GM15510 (cell line): Measurements from ENCODE around the gene SLC13A3.

Source experiments
- POLR2A ChIP-seq: IDR thresholded peaks from 3 replicates; pipeline ENCODE4 v1.6.1; 2011; ENCODE audit warnings: borderline replicate concordance; ENCODE audit not compliant: insufficient read length; ENCODE audit errors: extremely low read depth

Gene SLC13A3

DNA sequence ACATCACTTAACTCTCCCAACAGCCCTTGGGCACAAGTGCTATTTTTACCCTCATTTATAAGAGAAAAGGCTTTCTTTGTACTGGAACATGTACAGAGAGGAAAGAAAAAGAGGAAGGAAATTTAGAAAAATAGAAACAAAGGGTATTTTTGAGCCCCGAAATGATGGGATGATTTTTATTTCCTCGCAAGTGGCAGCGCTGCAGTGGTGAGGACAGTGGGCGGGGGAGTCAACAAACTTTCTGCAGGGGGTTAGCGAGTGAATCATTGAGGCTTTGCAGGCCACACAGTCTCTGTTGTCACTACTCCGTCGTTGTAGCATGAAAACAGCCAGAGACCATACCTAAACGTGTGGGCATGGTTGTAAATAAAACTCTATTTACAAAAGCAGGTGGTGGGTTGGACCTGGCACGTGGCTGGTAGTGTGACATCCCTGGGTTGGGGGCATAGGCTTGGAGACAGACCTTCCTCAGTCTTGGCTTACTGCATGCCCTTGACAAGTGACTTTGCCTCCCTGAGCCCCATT, 75.3 kb downstream of the SLC13A3 start:
- TF ChIP-seq POLR2A: no peak

DNA sequence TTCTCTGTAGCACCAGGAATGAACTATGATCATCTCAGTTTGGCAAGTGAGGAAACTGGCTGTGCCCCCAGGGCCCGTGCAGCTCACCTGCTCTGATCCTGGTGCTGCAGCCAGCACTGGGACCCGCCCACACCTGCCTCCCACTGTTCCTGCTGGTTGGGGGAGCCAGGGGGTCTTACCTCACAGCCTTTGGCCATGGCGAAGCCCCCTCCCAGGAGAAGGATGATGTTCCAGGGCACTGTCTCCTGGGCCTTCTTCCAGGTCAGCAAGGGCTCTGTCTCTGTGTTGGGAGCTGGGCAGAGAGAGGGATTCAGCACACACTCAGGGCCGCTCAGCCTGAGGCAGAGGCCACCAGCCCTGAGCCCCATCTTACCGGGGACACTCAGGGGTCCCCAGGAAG, 75.9 kb downstream of the SLC13A3 start:
- TF ChIP-seq POLR2A: no peak

DNA sequence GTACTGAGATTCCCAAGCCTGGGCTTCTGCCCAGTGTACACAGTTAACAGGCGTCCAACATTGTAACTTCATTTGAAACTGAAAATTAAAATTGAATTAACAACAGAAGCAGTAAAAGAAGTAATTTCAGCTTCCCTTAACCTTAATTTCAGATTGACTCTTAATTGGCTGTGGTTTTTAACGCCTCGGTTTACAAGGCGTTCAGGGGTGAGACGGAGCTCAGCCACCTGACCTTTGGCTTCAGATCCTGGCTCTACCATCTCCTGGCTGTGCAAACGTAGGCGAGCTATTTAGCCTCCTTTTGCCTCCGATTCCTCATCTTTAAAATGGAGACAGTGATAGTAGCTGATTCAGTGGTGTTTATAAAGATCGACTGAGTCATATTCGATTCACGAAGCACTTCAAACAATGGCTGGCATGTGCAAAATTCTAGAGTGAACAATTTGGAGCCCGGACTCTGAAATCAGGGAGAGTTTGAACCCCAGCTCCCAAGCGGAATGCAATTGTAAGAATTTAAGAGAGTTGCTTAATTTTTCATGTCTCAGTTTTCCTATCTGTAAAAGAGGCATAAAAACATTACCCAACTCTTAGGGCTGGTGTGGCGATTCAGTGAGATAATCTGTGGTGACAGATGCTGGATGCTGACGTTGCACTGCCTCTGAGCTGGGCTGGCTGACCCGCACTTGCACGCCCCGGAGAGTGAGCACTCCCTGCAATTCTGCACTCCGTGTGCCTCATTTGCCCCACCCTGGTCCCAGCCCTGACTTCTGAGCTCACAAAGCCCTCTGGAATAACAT, 77.3 kb downstream of the SLC13A3 start:
- TF ChIP-seq POLR2A: no peak

DNA sequence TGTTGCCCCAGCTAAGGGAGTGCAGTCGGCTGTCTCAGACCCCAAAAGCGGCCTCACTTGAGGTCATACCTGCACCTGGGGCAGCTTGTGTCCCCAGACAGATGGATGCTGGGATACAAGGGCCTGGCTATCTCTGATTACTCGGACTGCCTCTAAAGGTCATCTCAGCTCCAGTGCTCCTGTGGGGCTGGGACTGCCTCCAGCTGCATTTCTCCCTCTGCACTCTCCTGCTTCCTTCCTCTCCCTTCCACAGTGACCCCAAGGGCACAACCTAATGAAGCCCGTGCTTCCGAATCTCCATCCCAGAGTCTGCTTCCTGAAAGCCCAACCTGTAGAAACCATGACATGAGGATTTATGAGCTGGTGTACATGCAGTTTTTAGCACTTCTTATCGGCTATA, 78.0 kb downstream of the SLC13A3 start:
- no peak for TF ChIP-seq POLR2A

DNA sequence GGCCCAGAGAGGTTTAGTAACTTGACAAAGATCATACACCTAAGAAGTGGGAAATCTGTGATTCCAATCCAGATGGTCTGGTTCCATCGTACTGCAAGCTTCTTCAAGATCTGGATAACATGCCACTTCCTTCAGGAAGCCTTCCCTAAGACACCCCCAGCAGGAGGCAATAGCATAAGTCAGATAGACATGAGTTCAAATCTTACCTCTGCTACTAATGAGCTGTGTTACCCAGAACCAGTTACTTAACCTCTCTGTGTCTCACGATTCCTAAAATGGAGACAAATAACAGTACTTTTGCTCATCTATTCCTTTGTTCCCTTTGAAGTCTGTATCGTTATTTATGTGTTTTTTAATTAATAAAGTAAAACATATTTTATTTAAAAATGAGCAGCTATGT, 78.5 kb downstream of the SLC13A3 start:
- TF ChIP-seq POLR2A: no peak

DNA sequence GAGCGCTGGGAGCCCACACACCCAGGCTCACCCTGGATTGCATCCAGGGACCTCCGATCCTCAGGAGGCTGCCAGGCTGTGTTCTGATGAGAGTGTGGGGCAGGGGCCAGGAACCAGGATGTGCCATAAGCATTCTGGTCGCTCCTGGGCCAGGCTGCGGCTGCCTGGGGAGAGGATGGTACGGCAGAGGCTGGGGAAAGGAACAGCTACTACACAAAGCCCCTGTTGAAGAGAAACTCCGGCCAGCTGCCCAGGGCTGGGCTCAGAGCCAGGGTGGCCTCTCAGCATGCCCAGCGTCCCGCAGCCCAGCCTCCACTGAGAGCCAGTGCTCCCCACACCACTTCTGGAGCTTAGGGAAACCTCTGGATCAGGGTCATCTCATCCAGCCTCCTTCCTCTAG, 79.1 kb downstream of the SLC13A3 start:
- TF ChIP-seq POLR2A: no peak

DNA sequence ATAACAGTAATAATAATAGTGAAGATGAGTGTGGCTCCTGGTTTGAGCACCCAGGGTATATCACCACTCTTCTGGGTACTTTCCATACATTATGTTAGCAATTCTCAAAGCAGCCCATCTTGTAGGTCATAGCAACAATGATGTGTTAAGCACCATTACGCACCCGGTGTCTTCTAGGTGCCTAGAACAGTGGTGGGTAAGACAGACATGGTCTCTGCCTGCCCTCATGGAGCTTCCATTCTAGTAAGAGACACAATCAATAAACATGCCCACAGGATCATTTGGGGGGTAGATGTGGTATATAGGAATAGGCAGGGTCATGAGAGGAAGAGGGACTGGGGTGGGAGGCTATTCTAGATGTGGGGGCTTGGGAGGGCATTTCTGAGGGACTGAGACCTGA, 79.8 kb downstream of the SLC13A3 start:
- no peak for TF ChIP-seq POLR2A

DNA sequence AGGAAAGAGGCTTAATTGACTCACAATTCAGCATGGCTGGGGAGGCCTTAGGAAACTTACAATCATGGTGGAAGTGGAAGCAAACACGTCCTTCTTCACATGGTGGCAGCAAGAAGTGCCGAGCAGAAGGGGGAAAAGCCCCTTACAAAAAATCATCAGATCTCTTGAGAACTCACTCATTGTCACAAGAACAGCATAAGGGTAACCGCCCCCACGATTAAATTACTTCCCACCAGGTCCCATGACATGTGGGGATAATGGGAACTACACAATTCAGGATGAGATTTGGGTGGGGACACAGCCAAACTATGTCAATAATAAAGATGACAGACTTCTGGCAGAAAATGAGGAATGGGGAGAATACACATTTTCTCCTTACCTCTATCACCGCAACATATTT, 80.3 kb downstream of the SLC13A3 start:
- TF ChIP-seq POLR2A: no peak

DNA sequence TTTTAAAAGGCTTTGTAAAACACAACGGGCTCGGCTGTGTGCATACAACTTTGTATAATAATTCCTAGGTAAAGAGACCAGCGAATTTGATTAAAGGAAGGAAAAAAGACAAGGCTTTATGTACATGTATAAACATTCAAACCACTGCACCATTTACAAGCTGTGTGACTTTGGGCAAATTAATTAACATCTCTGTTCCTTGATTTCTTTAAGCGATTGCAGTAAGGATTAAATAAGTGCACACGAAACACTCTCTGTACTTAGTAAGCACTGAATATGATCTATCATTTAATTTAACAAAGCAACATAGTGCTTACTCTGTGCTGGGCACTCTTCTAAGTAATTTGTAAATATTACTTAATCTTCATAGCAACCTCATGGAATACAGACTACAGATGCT, 81.3 kb downstream of the SLC13A3 start:
- TF ChIP-seq POLR2A: no peak

DNA sequence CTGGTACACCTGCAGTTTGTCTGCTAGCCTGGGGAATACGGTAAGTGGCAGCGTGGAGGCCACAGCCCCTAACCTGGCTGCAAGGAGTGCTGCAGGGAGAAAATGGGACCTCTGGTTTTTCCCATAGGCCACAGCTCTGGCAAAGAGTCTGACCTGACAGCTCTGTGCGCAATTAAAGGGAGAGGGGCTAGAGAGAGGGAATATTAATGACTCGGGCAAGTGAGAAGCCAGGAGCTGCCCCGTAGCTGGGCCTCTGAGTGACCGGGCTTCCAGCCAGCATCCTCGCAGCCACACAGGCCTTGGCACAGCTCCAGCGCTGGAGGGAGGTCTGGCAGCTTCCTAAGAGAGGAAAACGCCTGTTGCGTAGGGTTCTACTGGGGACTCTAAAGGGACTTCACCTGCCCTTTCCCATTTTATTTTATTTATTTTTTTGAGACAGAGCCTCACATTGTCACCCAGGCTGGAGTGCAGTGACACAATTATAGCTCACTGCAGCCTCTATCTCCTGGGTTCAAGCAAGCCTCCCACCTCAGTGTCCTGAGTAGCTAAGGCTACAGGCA, 82.6 kb downstream of the SLC13A3 start:
- TF ChIP-seq POLR2A: no peak

DNA sequence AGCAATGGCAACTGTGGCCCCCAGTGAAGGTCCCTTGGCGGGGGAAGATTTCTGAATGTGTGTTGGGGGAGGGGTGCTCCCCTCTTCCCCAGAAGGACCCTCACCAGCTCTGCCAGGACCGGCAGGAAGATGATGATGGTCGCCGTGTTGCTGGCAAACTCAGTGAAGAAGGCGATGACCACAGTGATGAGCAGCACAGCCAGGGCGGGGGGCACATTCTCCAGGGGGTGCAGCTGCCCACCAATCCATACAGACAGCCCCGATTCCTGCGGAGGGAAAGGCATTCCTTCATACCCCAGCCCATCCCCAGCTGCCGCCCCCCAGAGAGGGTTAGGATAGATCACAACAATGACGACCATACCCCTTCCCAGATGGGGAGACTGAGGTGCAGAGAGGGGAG, 85.1 kb downstream of the SLC13A3 start:
- no peak for TF ChIP-seq POLR2A

DNA sequence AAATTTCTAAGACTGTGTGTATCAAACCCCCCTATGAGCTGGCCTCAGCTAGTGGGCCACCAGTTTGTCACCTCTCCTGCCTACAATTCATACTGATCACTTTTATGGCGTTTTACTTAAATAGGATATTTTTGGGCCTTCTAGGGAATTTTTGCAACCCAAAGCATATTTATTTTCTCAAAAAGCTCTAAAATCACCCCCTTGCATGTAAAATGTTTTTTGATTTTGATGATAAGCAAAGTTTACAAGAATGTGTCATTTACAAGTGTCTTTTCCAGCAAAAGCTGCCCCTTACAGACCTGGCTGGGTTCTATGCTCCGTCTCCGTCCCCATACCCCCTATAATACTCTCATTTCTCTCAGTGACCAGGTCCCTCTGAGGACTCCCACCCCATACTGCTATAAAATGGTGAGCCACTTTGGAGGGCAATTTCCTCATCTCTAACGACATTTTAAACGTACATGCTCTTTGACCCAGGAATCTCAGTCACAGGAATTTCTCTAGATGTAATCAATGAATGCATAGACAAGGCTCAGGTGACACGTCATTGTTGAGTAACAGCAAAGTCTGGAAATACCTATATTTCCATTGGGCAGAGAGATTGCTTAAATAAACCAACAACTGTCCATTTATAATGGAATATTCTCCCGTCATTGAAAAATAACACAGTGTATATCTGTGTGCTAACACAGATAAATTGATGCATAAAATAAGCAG, 86.9 kb downstream of the SLC13A3 start:
- no peak for TF ChIP-seq POLR2A

DNA sequence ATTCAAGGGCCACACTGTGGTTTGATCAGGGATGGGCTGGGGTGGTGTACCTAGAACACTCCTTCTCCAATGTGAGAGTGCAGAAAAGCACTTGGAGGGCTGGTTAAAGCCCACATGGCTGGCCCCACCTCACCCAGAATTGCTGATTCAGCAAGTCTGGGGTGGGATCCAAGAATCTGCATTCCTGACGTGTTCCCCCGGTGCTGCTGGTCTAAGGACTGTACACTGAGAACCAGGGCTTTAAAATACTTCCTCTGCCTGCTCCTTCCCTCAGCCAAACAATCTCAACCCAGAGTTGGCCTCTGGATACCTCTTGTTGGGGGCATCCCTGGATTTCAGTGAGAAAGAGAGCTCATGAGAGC, 87.4 kb downstream of the SLC13A3 start:
- no peak for TF ChIP-seq POLR2A

DNA sequence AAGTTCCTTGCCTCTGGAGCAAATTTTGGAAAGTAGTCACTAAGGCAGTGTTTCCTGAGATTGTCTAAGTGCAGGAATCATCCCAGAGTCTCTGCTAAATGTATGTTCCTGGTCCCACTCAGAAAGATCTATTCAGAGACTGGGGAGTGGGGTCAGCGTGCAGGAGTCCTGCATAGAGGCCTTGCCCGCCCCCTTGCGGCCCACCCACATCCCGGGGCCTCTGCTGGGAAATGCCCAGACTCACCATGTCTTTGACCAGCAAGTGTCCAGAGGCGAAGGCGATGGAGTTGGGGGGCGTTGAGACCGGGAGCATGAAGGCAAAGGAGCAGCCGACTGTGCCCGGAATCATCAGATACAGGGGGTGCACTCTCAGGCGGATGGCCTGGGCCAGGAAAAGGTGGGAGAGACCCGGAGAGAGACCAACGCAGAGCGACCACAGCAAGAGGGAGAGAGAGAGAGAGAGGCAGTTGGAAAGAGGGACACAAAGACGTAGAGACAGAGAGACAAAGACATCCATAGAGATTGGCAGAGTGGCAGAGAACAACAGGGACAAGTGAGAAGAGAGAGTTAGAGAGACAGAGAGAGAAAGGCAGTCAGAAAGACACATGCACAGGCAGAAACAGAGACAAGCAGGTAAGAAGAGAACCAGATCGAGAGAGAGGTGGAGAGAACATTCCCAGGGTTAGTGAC, 87.9 kb downstream of the SLC13A3 start:
- no peak for TF ChIP-seq POLR2A
